WTC11 (cell line): ENCODE data around the gene PHYHIPL. TPM values are rescaled to one million over a fixed set of nuclear protein-coding genes. Genes with fewer than 3 reads are reported as not detected.

ENCODE experiments used
- ATAC-seq: fragments of 200-7000 bp; cut with Tn5 transposase; 2 replicates; pipeline ENCODE4 v1.10.0; 2021; ENCODE audit warnings: mild to moderate bottlenecking, moderate library complexity
- Bru-seq: library from RNA; stranded (reverse); fragments of 400-500 nt; gene quantifications from one replicate; lab custom pipeline; 2021; lab: Mats Ljungman, UMichigan
- CTCF ChIA-PET: fragments of 300-600 bp; sonication (Branson Sonifier 250); formaldehyde crosslinking; loops from one replicate; lab custom pipeline; 2021; ENCODE audit warnings: antibody characterized with exemption; lab: Charles Lee
- POLR2A ChIA-PET: fragments of 350-600 bp; sonication (Branson Sonifier 250); formaldehyde crosslinking; loops from one replicate; lab custom pipeline; 2021; ENCODE audit warnings: antibody characterized with exemption; lab: Charles Lee
- DNase-seq: peaks from one replicate; pipeline ENCODE4 v3.0.0; 2021; ENCODE audit warnings: low spot score
- H3K27ac Mint-ChIP-seq: 2 replicates; pipeline ENCODE4 v1.8.0; 2021; ENCODE audit warnings: mixed read lengths
- H3K27me3 Mint-ChIP-seq: 2 replicates; pipeline ENCODE4 v1.8.0; 2021; ENCODE audit warnings: low read depth, mild to moderate bottlenecking, moderate library complexity, mixed read lengths
- H3K36me3 Mint-ChIP-seq: 2 replicates; pipeline ENCODE4 v1.8.0; 2021; ENCODE audit warnings: mixed read lengths
- H3K4me1 Mint-ChIP-seq: 2 replicates; pipeline ENCODE4 v1.8.0; 2022; ENCODE audit warnings: mixed read lengths
- H3K4me3 Mint-ChIP-seq: 2 replicates; pipeline ENCODE4 v1.8.0; 2021; ENCODE audit warnings: mild to moderate bottlenecking, moderate library complexity, mixed read lengths
- H3K9me3 Mint-ChIP-seq: 2 replicates; pipeline ENCODE4 v1.8.0; 2021; ENCODE audit warnings: mixed read lengths
- CBFB ChIP-seq: sonication (generic); formaldehyde crosslinking; IDR thresholded peaks from 2 replicates; pipeline ENCODE4 v1.8.1; 2022; ENCODE audit warnings: mild to moderate bottlenecking, low read depth, missing genetic modification reagents
- CREB1 ChIP-seq: sonication (generic); formaldehyde crosslinking; IDR thresholded peaks from 2 replicates; pipeline ENCODE4 v1.8.0; 2023; ENCODE audit warnings: mild to moderate bottlenecking, missing genetic modification reagents
- CREM ChIP-seq: sonication (generic); formaldehyde crosslinking; IDR thresholded peaks from 2 replicates; pipeline ENCODE4 v1.8.1; 2022; ENCODE audit warnings: mild to moderate bottlenecking, missing genetic modification reagents, moderate library complexity
- ELF4 ChIP-seq: sonication (generic); formaldehyde crosslinking; IDR thresholded peaks from 2 replicates; pipeline ENCODE4 v1.8.1; 2022; ENCODE audit warnings: low read depth, mild to moderate bottlenecking, moderate library complexity, missing genetic modification reagents
- FOXP1 ChIP-seq: sonication (generic); formaldehyde crosslinking; IDR thresholded peaks from 2 replicates; pipeline ENCODE4 v1.8.0; 2022; ENCODE audit warnings: missing genetic modification reagents, mild to moderate bottlenecking, moderate library complexity, borderline replicate concordance
- GTF2I ChIP-seq: fragments of 250-450 bp; sonication (Bioruptor Pico); conservative IDR thresholded peaks from 2 replicates; pipeline ENCODE4 v1.4.0; 2021; ENCODE audit warnings: mild to moderate bottlenecking
- HMGA2 ChIP-seq: fragments of 250-450 bp; sonication (Bioruptor Pico); IDR thresholded peaks from 2 replicates; pipeline ENCODE4 v1.4.0; 2021; ENCODE audit warnings: mild to moderate bottlenecking, moderate library complexity
- KAT7 ChIP-seq: sonication (generic); formaldehyde crosslinking; IDR thresholded peaks from 2 replicates; pipeline ENCODE4 v1.8.1; 2023; ENCODE audit warnings: missing genetic modification reagents, mild to moderate bottlenecking, borderline replicate concordance
- NFE2L1 ChIP-seq: sonication (generic); formaldehyde crosslinking; IDR thresholded peaks from 2 replicates; pipeline ENCODE4 v1.8.1; 2023; ENCODE audit warnings: missing genetic modification reagents
- NFYB ChIP-seq: sonication (generic); formaldehyde crosslinking; conservative IDR thresholded peaks from 2 replicates; pipeline ENCODE4 v1.8.0; 2022; ENCODE audit warnings: low read depth, missing genetic modification reagents
- SMAD3 ChIP-seq: sonication (generic); formaldehyde crosslinking; IDR thresholded peaks from 2 replicates; pipeline ENCODE4 v1.8.0; 2022; ENCODE audit warnings: missing genetic modification reagents, mild to moderate bottlenecking, borderline replicate concordance
- TCF7 ChIP-seq: sonication (generic); formaldehyde crosslinking; IDR thresholded peaks from 2 replicates; pipeline ENCODE4 v1.8.0; 2022; ENCODE audit warnings: mild to moderate bottlenecking, low read depth, missing genetic modification reagents, moderate library complexity
- TEAD4 ChIP-seq: sonication (generic); formaldehyde crosslinking; IDR thresholded peaks from 2 replicates; pipeline ENCODE4 v1.8.0; 2022; ENCODE audit warnings: mild to moderate bottlenecking, missing genetic modification reagents
- TP53 ChIP-seq: sonication (generic); formaldehyde crosslinking; IDR thresholded peaks from 2 replicates; pipeline ENCODE4 v1.8.1; 2023; ENCODE audit warnings: mild to moderate bottlenecking, missing genetic modification reagents
- long read RNA-seq, 3 experiments: library from RNA in 1 of 3; library from capped mRNA in 1 of 3; library from polyadenylated mRNA in 1 of 3; unstranded in 2 of 3; stranded (forward) in 1 of 3; transcript quantifications; one replicate each; pipeline ENCODE4 v2.0.0, GENCODE V29; 2021
- total RNA-seq: library from RNA; stranded (reverse); gene quantifications from 3 replicates; pipeline ENCODE4 v1.2.3, GENCODE V29; 2021
- TF ChIP-seq, protein P1 (sequence below): fragments of 250-450 bp; sonication (Bioruptor Pico); IDR thresholded peaks from 2 replicates; pipeline ENCODE4 v1.9.0; 2021; ENCODE audit warnings: moderate library complexity, mild to moderate bottlenecking, inconsistent platforms, borderline replicate concordance
- TF ChIP-seq, protein P2 (sequence below): sonication (generic); formaldehyde crosslinking; IDR thresholded peaks from 2 replicates; pipeline ENCODE4 v1.8.1; 2022; ENCODE audit warnings: missing genetic modification reagents, borderline replicate concordance
- TF ChIP-seq, protein P3 (sequence below): sonication (generic); formaldehyde crosslinking; IDR thresholded peaks from 2 replicates; pipeline ENCODE4 v1.8.0; 2022; ENCODE audit warnings: mild to moderate bottlenecking, missing genetic modification reagents
- TF ChIP-seq, protein P4 (sequence below): sonication (generic); formaldehyde crosslinking; IDR thresholded peaks from 2 replicates; pipeline ENCODE4 v1.8.1; 2023; ENCODE audit warnings: mild to moderate bottlenecking, missing genetic modification reagents, moderate library complexity
- TF ChIP-seq, protein P5 (sequence below): fragments of 250-450 bp; sonication (Bioruptor Pico); IDR thresholded peaks from 2 replicates; pipeline ENCODE4 v1.9.0; 2021; ENCODE audit warnings: mild to moderate bottlenecking
- TF ChIP-seq, protein P6 (sequence below): fragments of 200-600 bp; IDR thresholded peaks from 2 replicates; pipeline ENCODE4 v1.8.0; 2022; ENCODE audit warnings: antibody characterized with exemption
- TF ChIP-seq, protein P7 (sequence below): sonication (generic); formaldehyde crosslinking; IDR thresholded peaks from 2 replicates; pipeline ENCODE4 v1.8.1; 2023; ENCODE audit warnings: mild to moderate bottlenecking, moderate library complexity, missing genetic modification reagents
- TF ChIP-seq, protein P8 (sequence below): sonication (generic); formaldehyde crosslinking; IDR thresholded peaks from 2 replicates; pipeline ENCODE4 v1.8.0; 2022; ENCODE audit warnings: missing genetic modification reagents
- TF ChIP-seq, protein P9 (sequence below): sonication (generic); formaldehyde crosslinking; IDR thresholded peaks from 2 replicates; pipeline ENCODE4 v1.8.0; 2022; ENCODE audit warnings: mild to moderate bottlenecking, missing genetic modification reagents

Gene PHYHIPL
- total RNA-seq: 0.13 to 0.25 TPM (median 0.21 TPM) in 3 replicates
- Bru-seq, nascent RNA: percentile 23 among the genes with signal in this experiment
- long read RNA-seq, experiment 1, partial matches to known transcripts: 0 of 1 reads
- long read RNA-seq, experiment 1, other reads (novel, unspliced or antisense): 0 of 1 reads
- long read RNA-seq, experiment 2, partial matches to known transcripts: 0 of 1 reads
- long read RNA-seq, experiment 2, other reads (novel, unspliced or antisense): 1 of 1 reads
- long read RNA-seq, experiment 3, partial matches to known transcripts: 0 of 3 reads
- long read RNA-seq, experiment 3, other reads (novel, unspliced or antisense): 0 of 3 reads

DNA sequence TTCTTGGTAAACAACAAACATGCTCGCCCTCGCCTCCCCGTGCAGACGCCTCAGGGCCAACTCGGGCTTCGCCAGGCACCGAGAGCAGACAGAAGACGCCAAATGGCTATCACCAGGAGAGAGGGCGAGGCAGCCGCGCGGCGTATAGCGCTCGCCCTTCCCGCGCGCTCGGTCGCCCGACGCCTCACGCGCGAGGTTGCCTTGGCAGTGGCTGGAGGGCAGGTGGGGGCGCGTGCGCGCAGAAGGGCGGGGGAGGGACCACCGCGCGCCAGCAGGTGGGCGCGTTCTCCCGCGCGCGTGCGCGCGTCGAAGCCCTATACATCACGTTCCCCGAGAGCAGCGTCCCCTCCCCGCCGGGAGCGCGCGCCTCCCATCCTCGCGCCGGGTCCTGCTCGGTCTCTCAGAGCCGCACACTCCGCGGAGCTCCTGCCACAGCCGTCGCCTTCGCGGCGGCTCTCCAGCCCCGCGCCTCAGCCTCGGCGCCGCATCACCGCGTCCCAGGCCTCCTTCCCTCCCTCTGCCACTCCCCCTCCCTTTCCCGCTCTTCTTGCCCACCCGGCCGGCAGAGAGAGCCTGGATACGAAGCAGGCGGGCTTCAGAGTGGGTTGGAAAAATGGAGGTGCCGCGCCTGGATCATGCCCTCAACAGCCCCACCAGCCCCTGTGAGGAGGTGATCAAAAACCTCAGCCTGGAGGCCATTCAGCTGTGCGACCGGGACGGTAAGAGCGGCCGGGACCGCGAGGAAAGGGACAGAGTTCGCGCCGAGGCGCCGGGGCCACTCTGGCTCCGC, at the start of gene PHYHIPL:
TSS of gene PHYHIPL (plus strand) at position 403 of the 790 bp plus-strand sequence. CDS start at position 614, 211 bp downstream.
- Mint-ChIP-seq H3K9me3 (no peaks in the 10 kb centered on the region), H3K27ac (no peak within 1 kb of the TSS), H3K27me3 (peaks cover 59% of the 10 kb centered on the region), H3K4me3 (peak within 1 kb of the TSS; percentile 71), H3K4me1 (peaks cover 11% of the 10 kb centered on the region), H3K36me3 (no peaks in the 10 kb centered on the region)
- POLR2A ChIA-PET: no interaction called here
- peak; percentile 43 for DNase-seq
- CTCF ChIA-PET: interaction anchor here (1.2 to 1.6 kb wide), 2 partner anchors 68 to 224 kb away, joined by 3 read pairs; no protein-coding TSS in a partner anchor
- peak; percentile 76 for ATAC-seq
- TF ChIP-seq TEAD4 (CRISPR knock-in tag): peak; percentile 50; the same call in 1 of the 2 replicates
- TF ChIP-seq, protein P1, sequence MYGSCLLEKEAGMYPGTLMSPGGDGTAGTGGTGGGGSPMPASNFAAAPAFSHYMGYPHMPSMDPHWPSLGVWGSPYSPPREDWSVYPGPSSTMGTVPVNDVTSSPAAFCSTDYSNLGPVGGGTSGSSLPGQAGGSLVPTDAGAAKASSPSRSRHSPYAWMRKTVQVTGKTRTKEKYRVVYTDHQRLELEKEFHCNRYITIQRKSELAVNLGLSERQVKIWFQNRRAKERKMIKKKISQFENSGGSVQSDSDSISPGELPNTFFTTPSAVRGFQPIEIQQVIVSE (CRISPR knock-in tag): no peak
- TF ChIP-seq, protein P2, sequence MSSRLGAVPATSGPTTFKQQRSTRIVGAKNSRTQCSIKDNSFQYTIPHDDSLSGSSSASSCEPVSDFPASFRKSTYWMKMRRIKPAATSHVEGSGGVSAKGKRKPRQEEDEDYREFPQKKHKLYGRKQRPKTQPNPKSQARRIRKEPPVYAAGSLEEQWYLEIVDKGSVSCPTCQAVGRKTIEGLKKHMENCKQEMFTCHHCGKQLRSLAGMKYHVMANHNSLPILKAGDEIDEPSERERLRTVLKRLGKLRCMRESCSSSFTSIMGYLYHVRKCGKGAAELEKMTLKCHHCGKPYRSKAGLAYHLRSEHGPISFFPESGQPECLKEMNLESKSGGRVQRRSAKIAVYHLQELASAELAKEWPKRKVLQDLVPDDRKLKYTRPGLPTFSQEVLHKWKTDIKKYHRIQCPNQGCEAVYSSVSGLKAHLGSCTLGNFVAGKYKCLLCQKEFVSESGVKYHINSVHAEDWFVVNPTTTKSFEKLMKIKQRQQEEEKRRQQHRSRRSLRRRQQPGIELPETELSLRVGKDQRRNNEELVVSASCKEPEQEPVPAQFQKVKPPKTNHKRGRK: 0 out of 2 replicates have a peak, but pooled peaks have one; percentile 60
- 0 out of 2 replicates have a peak, but pooled peaks have one; percentile 38 for TF ChIP-seq CREB1 (CRISPR knock-in tag)
- TF ChIP-seq, protein P3, sequence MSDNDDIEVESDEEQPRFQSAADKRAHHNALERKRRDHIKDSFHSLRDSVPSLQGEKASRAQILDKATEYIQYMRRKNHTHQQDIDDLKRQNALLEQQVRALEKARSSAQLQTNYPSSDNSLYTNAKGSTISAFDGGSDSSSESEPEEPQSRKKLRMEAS (CRISPR knock-in tag): peak; percentile 77; the same call in 1 of the 2 replicates
- peak; percentile 85; the same call in 1 of the 2 replicates for TF ChIP-seq TCF7 (CRISPR knock-in tag)
- TF ChIP-seq CREM (CRISPR knock-in tag): no peak
- TF ChIP-seq, protein P4, sequence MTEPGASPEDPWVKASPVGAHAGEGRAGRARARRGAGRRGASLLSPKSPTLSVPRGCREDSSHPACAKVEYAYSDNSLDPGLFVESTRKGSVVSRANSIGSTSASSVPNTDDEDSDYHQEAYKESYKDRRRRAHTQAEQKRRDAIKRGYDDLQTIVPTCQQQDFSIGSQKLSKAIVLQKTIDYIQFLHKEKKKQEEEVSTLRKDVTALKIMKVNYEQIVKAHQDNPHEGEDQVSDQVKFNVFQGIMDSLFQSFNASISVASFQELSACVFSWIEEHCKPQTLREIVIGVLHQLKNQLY (CRISPR knock-in tag): no peak
- TF ChIP-seq TP53: 0 out of 2 replicates have a peak, but pooled peaks have one; percentile 48
- TF ChIP-seq, protein P5, sequence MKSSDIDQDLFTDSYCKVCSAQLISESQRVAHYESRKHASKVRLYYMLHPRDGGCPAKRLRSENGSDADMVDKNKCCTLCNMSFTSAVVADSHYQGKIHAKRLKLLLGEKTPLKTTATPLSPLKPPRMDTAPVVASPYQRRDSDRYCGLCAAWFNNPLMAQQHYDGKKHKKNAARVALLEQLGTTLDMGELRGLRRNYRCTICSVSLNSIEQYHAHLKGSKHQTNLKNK (CRISPR knock-in tag): no peak
- TF ChIP-seq ELF4: 0 out of 2 replicates have a peak, but pooled peaks have one; percentile 33
- TF ChIP-seq NFE2L1 (CRISPR knock-in tag): peak; percentile 21; the same call in 1 of the 2 replicates
- TF ChIP-seq, protein P6, sequence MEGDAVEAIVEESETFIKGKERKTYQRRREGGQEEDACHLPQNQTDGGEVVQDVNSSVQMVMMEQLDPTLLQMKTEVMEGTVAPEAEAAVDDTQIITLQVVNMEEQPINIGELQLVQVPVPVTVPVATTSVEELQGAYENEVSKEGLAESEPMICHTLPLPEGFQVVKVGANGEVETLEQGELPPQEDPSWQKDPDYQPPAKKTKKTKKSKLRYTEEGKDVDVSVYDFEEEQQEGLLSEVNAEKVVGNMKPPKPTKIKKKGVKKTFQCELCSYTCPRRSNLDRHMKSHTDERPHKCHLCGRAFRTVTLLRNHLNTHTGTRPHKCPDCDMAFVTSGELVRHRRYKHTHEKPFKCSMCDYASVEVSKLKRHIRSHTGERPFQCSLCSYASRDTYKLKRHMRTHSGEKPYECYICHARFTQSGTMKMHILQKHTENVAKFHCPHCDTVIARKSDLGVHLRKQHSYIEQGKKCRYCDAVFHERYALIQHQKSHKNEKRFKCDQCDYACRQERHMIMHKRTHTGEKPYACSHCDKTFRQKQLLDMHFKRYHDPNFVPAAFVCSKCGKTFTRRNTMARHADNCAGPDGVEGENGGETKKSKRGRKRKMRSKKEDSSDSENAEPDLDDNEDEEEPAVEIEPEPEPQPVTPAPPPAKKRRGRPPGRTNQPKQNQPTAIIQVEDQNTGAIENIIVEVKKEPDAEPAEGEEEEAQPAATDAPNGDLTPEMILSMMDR: no peak
- TF ChIP-seq, protein P7, sequence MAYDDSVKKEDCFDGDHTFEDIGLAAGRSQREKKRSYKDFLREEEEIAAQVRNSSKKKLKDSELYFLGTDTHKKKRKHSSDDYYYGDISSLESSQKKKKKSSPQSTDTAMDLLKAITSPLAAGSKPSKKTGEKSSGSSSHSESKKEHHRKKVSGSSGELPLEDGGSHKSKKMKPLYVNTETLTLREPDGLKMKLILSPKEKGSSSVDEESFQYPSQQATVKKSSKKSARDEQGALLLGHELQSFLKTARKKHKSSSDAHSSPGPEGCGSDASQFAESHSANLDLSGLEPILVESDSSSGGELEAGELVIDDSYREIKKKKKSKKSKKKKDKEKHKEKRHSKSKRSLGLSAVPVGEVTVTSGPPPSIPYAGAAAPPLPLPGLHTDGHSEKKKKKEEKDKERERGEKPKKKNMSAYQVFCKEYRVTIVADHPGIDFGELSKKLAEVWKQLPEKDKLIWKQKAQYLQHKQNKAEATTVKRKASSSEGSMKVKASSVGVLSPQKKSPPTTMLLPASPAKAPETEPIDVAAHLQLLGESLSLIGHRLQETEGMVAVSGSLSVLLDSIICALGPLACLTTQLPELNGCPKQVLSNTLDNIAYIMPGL (CRISPR knock-in tag): no peak; the same call in 1 of the 2 replicates
- no peak for TF ChIP-seq HMGA2 (CRISPR knock-in tag)
- peak; percentile 30; the same call in 1 of the 2 replicates for TF ChIP-seq NFYB (CRISPR knock-in tag)
- TF ChIP-seq FOXP1 (CRISPR knock-in tag): peak; percentile 92
- TF ChIP-seq KAT7: 0 out of 2 replicates have a peak, but pooled peaks have one; percentile 39
- TF ChIP-seq SMAD3: peak; percentile 86
- TF ChIP-seq, protein P8, sequence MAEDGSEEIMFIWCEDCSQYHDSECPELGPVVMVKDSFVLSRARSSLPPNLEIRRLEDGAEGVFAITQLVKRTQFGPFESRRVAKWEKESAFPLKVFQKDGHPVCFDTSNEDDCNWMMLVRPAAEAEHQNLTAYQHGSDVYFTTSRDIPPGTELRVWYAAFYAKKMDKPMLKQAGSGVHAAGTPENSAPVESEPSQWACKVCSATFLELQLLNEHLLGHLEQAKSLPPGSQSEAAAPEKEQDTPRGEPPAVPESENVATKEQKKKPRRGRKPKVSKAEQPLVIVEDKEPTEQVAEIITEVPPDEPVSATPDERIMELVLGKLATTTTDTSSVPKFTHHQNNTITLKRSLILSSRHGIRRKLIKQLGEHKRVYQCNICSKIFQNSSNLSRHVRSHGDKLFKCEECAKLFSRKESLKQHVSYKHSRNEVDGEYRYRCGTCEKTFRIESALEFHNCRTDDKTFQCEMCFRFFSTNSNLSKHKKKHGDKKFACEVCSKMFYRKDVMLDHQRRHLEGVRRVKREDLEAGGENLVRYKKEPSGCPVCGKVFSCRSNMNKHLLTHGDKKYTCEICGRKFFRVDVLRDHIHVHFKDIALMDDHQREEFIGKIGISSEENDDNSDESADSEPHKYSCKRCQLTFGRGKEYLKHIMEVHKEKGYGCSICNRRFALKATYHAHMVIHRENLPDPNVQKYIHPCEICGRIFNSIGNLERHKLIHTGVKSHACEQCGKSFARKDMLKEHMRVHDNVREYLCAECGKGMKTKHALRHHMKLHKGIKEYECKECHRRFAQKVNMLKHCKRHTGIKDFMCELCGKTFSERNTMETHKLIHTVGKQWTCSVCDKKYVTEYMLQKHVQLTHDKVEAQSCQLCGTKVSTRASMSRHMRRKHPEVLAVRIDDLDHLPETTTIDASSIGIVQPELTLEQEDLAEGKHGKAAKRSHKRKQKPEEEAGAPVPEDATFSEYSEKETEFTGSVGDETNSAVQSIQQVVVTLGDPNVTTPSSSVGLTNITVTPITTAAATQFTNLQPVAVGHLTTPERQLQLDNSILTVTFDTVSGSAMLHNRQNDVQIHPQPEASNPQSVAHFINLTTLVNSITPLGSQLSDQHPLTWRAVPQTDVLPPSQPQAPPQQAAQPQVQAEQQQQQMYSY (CRISPR knock-in tag): 0 out of 2 replicates have a peak, but pooled peaks have one; percentile 23
- TF ChIP-seq, protein P9, sequence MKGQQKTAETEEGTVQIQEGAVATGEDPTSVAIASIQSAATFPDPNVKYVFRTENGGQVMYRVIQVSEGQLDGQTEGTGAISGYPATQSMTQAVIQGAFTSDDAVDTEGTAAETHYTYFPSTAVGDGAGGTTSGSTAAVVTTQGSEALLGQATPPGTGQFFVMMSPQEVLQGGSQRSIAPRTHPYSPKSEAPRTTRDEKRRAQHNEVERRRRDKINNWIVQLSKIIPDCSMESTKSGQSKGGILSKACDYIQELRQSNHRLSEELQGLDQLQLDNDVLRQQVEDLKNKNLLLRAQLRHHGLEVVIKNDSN: peak; percentile 49
- TF ChIP-seq GTF2I (CRISPR knock-in tag): no peak
- no peak for TF ChIP-seq CBFB
